GM10847 (cell line): ENCODE measurements around the gene PCCA.

Experiments
- POLR2A ChIP-seq: IDR thresholded peaks from 2 replicates; pipeline ENCODE4 v1.6.1; 2011; ENCODE audit not compliant: insufficient read length; ENCODE audit errors: extremely low read depth

The PCCA gene

DNA sequence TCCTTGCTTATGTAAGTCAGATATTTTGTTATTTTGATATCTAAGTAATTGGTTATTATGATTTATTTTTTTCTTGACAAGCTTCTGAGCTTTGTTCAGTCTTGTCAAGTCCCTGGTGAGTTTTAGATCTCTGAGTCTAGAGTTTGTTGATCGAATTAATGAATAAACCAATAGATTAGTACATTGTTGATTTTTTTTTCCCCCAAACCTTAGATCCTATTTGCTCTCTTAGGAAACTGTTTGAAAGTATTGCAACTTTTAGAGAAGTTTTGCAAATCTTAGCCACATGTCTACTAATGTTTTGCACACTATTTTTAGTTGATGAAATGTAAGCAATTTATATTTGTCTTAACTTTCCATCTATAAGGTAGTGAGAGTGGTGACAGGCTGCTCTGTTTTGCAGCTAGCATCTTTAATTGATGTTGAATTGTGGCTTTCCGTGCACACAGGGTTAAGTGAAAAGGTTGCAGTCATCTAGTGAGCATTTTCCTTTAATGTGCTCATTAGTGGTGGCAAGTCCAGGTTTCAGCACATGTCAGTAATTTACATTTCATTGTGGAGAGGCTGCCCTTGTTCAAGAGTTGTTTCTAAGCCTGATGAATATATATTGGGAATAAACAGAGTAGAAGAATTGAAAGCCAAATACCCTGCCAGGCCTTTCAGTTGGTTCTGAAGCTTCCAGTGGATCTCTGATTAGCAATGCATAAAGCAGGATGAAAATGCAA, 86.3 kb downstream of the PCCA start:
- no peak for TF ChIP-seq POLR2A

- no peak for TF ChIP-seq POLR2A
Measured at GRCh38 chr13:100175803-100176182, 86.9 kb downstream of the PCCA start.

GRCh38 chr13:100176801-100177400, 88.0 kb downstream of the PCCA start:
- no peak for TF ChIP-seq POLR2A

GRCh38 chr13:100178309-100178708, 89.4 kb downstream of the PCCA start:
- no peak for TF ChIP-seq POLR2A

GRCh38 chr13:100179276-100179675, 90.4 kb downstream of the PCCA start:
- TF ChIP-seq POLR2A: no peak

DNA sequence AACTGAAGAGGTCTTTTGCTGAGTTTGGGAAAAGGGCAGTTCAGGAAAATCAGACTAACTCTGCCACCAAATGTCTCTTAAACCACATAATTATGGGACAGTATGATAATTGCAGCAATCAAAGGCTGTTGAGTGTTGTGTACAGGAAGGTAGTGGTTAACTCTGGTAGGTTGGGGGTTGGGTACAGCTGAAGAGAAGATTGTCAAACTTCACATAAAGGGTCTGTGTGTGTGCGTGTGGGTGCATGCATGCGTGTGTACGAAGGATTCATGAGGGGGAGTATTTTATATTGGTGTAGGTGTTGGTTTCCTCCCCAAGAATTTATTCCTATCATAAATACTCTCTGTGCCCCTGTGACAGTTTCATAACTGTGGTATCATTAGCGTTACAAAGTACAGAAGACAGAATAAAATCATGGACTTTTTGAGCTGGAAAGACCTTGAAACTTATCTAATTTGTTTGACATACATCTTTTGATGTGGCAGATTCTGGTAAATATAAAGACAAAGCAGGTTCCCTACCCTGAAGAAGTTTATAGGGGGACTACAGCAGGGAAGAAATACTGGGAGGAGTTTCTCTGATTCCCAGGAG, 94.1 kb downstream of the PCCA start:
- no peak for TF ChIP-seq POLR2A

GRCh38 chr13:100184095-100184494, 95.2 kb downstream of the PCCA start:
- TF ChIP-seq POLR2A: no peak

DNA sequence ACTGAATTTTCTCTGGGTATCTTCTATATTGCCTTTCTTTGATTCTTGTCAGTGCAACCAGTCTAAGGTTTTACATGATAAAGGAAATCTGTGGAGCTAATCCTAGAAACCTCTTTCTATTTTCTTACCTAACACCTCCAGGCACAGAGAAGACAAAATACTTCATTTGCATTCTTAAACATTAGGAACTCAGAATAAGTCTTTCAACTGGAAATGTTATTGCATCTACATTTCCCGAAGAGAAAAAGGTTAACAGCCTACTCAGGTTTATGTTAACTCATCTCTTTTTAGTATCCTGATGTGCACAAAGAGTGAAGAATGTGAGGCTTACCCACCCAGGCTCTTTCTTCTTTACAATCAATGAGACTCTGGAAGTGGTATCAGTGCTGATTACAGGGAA, 106.7 kb downstream of the PCCA start:
- no peak for TF ChIP-seq POLR2A

DNA sequence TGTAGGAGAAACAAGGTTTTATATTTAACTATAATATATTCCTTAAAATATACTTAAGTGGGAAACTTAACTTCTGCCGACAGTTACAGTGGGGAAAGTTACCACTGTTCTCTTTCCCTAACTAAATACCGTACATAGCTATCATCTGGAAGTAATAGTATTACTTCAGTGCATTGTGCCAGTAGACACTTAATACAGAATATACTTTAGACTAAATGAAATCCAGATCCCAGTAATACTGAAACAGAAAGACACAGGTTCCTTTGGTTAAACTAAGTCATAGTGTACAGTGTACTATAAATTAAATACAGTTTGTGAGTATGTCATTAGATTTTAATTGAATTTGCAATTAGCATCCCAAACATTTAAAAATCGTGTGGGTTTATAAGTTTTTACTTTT, 107.5 kb downstream of the PCCA start:
- no peak for TF ChIP-seq POLR2A

DNA sequence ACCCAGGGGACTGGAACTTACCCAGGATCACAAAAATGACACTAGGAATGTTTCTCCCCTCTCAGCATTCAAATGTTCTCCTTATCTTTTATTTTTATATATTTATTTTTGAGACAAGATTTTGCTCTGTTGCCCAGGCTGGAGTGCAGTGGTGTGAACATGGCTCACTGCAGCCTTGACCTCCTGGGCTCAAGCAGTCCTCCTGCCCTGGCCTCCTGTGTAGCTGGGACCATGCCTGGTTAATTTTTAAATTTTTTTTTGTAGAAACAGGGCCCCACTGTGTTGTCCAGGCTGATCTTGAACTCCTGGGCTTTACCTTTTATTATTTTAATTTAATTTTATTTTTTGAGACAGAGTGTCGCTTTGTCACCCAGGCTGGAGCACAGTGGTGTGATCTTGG, 108.2 kb downstream of the PCCA start:
- TF ChIP-seq POLR2A: no peak

DNA sequence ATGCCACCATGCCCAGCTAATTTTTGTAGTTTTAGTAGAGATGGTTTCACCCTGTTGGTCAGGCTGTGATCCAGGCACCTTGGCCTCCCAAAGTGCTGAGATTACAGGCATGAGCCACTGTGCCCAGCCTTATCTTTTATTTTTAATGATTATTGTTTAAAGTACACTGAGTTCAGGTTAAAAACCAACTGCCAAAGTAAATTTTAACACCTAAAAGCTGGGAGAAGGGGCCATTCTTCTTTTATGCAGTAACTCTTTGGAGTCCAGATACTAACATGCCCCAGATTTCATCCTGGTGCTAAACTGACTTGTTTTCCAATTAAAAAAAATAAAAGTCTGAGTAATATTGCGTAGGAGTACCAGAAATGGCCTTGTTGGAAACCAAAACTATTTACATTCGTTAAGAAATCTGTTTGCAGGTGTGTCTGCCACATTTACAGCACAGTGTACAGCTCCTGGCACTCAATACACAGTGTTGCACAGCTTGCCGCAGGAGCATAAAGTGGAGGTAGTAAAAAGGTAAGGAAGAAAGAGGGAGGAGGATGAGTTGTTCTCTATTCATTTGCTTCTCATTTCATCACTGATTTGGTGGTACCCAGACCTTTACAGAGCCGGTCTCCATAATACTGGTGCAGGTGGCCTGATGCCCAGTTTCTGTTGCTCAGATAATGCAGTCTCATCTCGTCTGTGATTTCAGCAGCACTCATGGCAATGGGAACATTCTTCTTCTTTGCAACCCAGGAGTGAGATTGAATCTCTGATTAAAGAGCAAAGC, 108.9 kb downstream of the PCCA start:
- no peak for TF ChIP-seq POLR2A

DNA sequence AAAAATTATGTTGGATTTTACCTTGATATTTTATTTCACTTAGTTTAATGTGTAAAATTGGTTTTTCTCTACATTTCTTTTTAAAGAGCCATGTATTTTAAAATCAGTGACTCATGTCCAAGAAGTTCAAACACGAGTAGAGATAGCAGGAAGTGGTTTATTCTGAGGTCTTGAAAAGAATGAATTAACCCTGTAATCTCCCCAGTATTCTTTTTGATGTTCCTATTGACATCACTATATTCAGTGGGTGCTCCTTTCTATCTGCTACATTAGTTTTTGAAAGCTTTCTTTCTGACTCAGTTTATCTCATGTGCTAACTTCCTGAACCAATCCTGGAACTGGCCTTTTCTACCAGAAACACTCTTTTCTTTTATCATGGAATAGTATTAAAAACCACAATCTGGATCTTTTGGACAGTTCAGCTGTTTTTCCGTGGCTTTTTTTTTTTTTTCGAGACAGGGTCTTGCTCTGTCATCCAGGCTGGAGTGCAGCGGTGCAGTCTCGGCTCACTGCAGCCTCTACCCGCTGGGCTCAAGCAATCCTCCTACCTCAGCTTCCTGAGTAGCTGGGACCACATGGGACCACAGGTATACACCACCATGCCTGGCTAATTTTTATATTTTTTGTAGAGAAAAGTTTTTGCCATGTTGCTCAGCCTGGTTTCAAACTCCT, 114.9 kb downstream of the PCCA start:
- TF ChIP-seq POLR2A: no peak

GRCh38 chr13:100208002-100208401, 119.1 kb downstream of the PCCA start:
- TF ChIP-seq POLR2A: no peak

DNA sequence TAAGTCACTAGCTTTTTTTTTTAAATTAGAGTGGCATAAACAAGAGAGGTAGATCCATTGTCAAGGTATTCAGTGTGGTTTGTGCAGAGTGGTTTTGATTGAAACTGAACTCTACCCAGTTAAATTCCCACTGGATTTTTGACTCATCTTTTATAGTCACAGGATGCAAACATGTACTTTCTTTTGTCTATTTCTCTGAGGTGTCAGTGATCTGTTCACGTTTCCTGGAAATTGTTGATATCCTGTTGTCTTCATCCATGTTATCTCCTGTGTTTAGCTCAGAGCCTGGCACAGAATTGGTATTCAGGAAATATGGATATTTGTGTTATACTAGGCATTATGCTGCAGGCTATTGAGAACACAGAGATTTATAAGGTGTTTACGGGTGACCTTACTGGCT, 119.7 kb downstream of the PCCA start:
- no peak for TF ChIP-seq POLR2A
